NCI-H345 treated with DMSO at 0.1 percent for 48 hours (cell line): Measurements from ENCODE around the gene EYA2.
"Not testable (repeated sequence)": the region's sequence is repeated elsewhere in the genome, so short reads cannot be mapped to it uniquely, and the experiment has no call there.

ENCODE experiments used
- DNase-seq: peaks from one replicate; lab custom pipeline; 2025; ENCODE audit not compliant: unreplicated experiment; lab: John Stamatoyannopoulos, UW

The EYA2 gene

DNA sequence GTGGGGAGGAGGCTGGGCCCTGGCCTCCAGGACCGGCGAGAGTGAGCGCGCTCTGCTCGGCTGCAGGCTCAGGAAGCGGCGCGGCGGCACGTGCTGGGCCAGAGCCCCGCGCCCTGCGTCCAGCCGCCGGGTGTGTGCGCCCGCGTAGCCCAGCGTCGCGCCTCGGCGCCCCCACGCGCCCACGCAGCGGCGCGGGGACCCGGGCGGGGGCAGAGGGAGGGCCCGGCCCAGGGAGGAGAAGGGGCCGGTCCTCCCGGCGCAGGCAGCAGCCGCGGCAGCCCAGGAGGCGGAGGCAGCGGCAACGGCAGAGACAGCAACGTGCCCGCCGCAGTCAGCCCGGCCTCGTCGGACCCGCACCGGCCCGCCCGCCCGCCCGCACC lies at the start of gene EYA2:
Gene EYA2 (plus strand): TSS at position 265 of the 380 bp plus-strand sequence. CDS start 95,168 bp downstream, outside the sequence.
- peak; percentile 9 for DNase-seq

GRCh38 chr20:46844965-46845364 lies 49.7 kb upstream of the EYA2 start:
- DNase-seq: no peak

- no peak for DNase-seq
Observed at GRCh38 chr20:46849269-46849668, 45.4 kb upstream of the EYA2 start.

DNA sequence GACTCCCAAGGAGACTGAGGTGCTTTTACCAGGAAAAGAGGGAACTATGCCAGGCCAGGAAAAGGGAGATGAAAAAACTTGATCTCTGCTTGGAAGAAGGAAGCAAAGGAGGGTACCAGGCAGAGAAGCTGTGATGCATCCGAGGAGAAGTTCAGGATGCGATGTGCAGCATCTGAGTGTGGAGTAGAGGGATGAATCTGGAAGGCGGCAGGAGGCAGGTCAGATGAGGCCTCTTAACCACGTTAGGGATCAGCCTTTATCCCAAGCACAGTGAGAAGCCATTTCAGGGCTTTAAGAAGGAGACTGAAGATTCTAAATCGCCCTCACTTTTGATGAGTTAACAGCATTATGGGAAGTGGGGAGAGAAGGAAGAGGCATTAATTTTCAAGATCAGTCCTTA lies 44.9 kb upstream of the EYA2 start:
- no peak for DNase-seq

GRCh38 chr20:46850416-46850815 lies 44.2 kb upstream of the EYA2 start:
- DNase-seq: no peak

GRCh38 chr20:46850896-46851295 lies 43.7 kb upstream of the EYA2 start:
- no peak for DNase-seq

DNA sequence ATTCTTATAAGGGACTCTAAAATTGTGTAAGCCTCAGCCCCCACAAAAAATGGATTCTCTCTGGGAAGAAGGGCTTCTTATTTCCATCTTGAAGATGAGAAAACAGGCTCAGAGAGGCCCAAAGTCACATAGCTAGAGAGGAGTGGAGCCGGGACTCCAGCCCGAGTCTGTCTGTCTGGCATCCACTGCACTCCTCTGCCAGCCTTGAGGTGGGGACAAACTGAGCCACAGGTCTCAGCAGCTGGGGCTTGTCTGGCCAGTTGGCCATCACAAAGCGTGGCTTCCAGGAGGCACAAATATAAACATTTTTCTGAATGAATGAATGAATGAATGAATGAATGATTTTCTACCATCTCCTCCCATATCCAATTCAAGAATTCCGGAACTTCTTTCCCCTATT lies 42.9 kb upstream of the EYA2 start:
- no peak for DNase-seq

GRCh38 chr20:46852313-46852712 lies 42.3 kb upstream of the EYA2 start:
- DNase-seq: no peak

DNA sequence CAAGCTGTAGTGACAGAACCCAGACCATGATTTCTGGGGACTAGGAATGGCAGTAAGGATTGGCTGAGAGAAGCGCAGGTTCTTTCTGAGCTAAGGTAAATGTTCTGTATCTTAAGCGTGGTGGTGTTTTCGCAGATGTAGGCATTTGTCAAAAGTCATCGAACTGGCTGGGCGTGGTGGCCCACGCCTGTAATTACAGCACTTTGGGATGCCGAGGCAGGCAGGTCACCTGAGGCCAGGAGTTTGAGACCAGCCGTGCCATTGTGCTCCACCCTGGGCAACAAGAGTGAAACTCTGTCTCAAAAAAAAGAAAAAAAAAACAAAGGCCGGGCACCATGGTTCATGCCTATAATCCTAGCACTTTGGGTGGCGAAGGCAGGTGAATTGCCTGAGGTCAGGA lies 40.7 kb upstream of the EYA2 start:
- DNase-seq: no peak

DNA sequence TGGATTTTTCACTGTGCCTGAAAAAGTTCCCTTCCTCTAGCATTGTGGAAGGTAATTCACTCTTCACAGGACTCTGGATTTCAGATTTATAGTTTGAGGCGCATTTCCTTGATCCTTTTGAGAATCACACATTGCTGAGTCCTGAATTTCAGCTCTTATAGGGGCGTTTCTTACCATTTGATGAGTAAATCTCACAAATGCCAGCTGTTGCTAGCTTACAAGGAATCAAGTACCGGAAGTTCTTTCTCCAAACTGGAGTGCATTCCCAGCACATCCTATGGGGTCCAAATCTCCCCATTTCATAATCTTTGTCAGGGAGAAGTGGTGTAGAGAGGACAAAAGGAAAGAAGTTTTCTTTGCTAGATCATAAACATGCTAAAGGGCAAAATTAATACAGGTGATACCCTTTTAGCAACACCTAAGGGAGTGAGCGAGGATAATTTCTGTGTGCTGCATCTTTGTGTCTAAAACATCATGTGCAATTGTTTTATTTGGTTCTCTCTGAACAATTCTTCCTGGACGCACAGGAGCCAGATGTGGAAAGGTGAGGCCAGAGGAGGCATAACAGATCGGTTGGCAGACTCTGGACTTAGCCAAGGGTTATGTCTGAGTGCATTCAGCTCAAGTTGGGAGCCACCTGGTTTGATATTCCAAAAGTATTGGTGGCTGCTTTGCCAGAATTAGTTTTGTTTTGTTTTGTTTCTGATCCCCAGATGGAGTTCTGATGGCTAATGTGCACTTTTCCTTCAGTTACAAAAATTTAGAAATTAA lies 37.4 kb upstream of the EYA2 start:
- DNase-seq: no peak

- no peak for DNase-seq
Observed at GRCh38 chr20:46865824-46866223, 28.8 kb upstream of the EYA2 start.

- no peak for DNase-seq
Observed at GRCh38 chr20:46870041-46870440, 24.6 kb upstream of the EYA2 start.

- no peak for DNase-seq
Observed at GRCh38 chr20:46872328-46873211, 22.1 kb upstream of the EYA2 start.

DNA sequence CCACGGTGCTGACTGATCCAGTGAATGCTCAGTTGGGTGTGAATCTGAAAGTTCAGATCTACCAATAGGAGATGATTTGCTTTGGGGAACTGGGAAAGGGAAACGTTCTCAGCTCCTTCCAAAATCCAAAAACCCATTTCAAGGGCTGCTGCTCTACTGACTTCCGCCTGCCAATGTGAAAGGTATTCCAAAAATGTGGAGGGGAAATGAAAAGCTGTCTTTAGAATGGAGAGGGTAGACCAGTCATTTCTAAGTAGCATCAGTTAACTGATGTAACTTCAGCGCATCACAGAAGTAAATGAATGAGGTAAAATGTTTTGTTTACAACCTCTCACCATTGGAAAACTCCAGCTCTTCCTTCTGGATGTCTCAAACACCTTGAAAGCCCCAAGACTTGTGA lies 19.6 kb upstream of the EYA2 start:
- no peak for DNase-seq

DNA sequence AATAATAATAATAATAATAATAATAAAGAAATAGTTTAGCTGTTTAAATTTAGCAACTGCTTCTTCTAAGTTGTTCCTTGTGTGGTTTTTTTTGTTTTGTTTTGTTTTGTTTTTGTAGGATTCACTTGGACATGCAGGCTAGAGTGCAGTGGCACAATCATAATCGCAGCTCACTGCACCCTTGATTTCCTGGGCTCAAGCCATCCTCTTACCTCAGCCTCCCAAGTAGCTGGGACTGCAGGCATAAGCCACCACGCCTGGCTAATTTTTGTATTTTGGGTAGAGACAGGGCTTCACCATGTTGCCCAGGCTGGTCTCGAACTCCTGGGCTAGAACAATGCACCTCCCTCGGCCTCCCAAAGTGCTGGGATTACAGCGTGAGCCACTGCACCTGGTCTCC lies 15.3 kb upstream of the EYA2 start:
- no peak for DNase-seq

- not testable (repeated sequence) for DNase-seq
Observed at GRCh38 chr20:46879963-46880362, 14.7 kb upstream of the EYA2 start.

DNA sequence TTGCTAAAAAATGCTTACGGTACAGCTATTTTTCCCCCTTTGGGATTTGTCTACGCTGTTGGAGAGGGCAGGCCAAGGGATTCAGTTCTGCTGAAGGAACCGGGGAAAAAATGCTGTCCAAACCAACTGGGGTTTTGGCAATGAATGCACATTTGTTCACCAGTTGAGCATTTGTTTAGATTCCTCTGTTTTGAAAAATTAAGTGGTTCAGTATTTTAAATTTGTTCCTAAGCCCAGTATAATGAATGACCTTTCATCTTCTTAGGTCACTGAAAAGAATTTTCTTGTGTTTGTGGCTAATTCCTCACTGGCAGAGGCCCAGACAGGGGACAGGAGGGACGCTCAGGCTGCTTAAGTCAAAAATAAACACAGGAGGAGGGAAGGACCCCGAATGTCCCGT lies 10.8 kb upstream of the EYA2 start:
- no peak for DNase-seq

DNA sequence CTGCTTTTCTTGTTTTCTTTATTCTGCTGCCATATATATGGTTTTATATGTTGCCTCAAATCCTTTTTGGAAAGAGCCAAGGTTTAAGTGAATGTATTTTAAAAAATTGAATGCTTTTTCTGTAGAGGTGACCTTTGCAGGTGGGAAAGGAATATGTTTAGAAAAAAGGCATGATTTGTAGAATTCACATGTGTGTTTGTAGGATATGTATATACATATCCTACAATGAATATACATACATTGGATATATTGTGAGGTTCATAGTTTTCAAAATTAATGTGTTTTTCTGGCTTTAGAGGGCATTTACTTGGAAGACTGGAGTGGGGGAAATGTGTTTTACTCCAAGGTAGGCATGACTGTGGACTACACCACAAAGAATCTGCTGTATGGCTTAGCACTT lies 4.0 kb upstream of the EYA2 start:
- DNase-seq: no peak

DNA sequence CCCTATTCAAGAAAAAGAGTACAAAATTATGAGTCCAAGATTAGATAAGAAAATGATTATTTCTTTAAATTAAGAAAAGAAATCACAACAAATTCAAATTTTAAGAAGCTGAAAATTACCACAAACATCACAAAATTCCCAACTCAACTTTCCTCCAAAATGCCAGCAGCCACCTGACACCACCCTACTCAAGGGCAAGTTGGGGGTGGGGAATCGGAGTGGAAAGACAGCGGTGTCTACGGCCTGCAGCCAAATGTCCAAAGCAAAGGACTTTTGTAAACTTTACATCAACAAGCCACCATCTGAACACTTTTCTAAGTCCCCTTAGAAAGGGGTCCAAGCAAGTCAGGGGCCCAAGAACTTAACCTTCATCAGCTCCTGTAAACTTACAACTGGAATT lies 1.6 kb upstream of the EYA2 start:
- no peak for DNase-seq

GRCh38 chr20:46893877-46894578 lies 615 bp upstream of the EYA2 start:
- DNase-seq: no peak

DNA sequence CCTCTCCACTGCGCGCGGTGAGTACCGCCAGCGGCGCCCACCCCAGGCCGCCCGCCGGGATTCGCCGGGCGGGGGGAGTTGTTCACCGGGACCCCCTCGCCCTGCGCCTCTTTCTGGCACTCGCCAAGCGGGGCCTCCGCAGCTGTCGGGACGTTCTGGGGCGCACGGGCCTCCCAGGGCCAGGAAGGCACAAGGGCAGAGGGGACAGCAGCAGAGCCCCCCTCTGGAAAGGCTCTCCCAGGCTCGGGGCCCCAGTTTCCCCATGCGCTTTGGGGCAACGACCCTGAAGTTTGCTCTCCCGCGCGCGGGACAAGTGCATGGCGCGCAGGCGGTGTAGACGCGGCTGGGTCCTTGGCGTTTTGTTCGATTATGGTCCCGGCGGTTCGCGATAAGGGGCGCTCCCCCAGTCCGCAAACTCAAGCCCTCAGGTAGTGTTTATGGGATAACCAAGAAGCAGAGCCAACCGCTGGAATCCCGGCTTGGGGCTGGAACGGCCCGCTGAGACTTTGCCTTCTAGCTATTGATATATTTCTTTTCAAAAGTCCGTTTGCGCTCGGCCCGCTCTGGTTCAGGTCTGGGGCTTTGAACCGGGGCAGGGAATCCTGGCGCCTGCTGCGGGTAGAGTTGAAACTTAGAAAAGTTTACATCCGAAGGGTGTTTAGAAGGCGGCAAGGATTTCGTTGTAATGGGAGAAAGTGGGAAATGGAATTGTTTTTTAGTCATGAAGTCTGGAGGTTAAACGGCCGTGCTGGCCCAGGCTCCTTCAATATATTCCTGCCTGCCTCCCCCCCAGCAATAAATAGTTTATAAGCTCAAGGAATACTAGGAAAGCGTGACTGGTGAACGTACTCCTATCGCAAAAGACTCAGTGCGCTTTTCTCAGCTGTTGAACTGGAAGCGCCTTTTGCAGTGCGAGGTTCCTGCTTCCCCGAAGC lies 595 bp downstream of the EYA2 start:
- DNase-seq: no peak
